Cardiac fibroblast (primary cell): ENCODE results near the gene HIPK3.

Source experiments
- DNase-seq, 2 donors: peaks; one replicate each; pipeline versions ENCODE4 v3.0.0 to v3.0.0-alpha.2; 2010; ENCODE audit warnings: low read depth in 2 of 2
- H3K4me3 ChIP-seq, 2 donors: replicated peaks in 1 of 2; 1 replicate in 1 of 2; 2 replicates in 1 of 2; pipeline ENCODE4 v1.5.1; 2011; ENCODE audit warnings: low read depth in 2 of 2, low read length in 2 of 2, mild to moderate bottlenecking in 2 of 2, moderate library complexity in 1 of 2
- TF ChIP-seq, protein P1 (sequence below): IDR thresholded peaks from one replicate; pipeline ENCODE4 v1.5.1; 2011; ENCODE audit warnings: low read depth, mild to moderate bottlenecking, low read length, inconsistent platforms

The HIPK3 gene

GRCh38 chr11:33403344-33403743 lies 146.2 kb downstream of the HIPK3 start:
- TF ChIP-seq, protein P1, sequence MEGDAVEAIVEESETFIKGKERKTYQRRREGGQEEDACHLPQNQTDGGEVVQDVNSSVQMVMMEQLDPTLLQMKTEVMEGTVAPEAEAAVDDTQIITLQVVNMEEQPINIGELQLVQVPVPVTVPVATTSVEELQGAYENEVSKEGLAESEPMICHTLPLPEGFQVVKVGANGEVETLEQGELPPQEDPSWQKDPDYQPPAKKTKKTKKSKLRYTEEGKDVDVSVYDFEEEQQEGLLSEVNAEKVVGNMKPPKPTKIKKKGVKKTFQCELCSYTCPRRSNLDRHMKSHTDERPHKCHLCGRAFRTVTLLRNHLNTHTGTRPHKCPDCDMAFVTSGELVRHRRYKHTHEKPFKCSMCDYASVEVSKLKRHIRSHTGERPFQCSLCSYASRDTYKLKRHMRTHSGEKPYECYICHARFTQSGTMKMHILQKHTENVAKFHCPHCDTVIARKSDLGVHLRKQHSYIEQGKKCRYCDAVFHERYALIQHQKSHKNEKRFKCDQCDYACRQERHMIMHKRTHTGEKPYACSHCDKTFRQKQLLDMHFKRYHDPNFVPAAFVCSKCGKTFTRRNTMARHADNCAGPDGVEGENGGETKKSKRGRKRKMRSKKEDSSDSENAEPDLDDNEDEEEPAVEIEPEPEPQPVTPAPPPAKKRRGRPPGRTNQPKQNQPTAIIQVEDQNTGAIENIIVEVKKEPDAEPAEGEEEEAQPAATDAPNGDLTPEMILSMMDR = no peak
- DNase-seq = no peak
- no peak overlapping the region for H3K4me3 ChIP-seq

DNA sequence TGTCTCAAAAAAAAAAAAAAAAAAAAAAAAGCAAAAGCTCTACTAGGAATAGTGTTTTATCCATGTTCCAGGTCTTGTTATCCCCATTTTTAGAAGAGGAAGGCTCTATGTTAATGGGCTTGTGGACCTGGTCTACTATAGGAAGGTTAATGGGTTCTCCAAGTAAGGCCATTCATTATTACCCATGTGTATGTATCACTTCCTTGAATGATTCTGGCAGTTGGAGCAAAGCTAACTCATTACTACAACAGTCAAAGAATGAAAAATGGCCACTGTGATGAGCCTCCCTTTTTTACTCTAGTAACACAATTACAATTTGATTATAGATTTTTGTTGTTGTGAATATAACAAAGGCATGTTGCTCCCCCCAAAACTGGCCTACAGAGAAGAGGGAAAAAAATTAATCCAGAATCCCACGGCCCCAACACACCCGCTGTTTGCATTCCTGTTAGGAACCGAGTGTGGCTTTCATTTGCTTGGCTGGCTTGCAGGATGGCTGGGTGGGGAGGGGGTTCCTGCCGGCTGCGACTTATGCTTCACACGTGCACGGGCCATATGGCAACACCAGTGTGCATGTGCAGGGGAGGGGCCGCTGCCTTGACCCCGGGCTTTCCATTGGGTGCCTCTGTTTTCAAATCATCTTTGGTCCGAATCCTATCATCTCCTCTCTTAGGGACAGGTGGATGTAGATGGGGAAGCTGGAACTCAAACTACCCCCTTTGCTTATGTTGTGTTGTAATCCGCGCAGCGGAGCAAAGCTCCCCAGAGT lies 148.8 kb downstream of the HIPK3 start:
- no peak overlapping the region for H3K4me3 ChIP-seq
- TF ChIP-seq, protein P1 = no peak
- DNase-seq = no peak
